H9 (cell line): Measurements from ENCODE around the gene CDYL2. TPM values are rescaled to one million over a fixed set of nuclear protein-coding genes. Genes with fewer than 3 reads are reported as not detected.

ENCODE experiments used
- DNase-seq: peaks from one replicate; pipeline ENCODE4 v3.0.0-alpha.2; 2017
- H2AFZ ChIP-seq: one replicate; pipeline ENCODE4 v1.6.1; 2013; ENCODE audit warnings: mild to moderate bottlenecking, low read length, control low read depth, moderate library complexity
- H2AK5ac ChIP-seq: 2 replicates; pipeline ENCODE4 v1.6.1; 2013; ENCODE audit warnings: low read length, control low read depth, mixed read lengths; ENCODE audit not compliant: insufficient read length
- H2BK120ac ChIP-seq: one replicate; pipeline ENCODE4 v1.6.1; 2013; ENCODE audit warnings: low read depth, mild to moderate bottlenecking, low read length, control low read depth, inconsistent platforms; ENCODE audit not compliant: poor library complexity, severe bottlenecking
- H2BK12ac ChIP-seq: 2 replicates; pipeline ENCODE4 v1.6.1; 2013; ENCODE audit warnings: low read length, control low read depth, mixed read lengths, low read depth; ENCODE audit not compliant: insufficient read length
- H2BK15ac ChIP-seq: 2 replicates; pipeline ENCODE4 v1.6.1; 2013; ENCODE audit warnings: low read depth, low read length, control low read depth
- H2BK20ac ChIP-seq: one replicate; pipeline ENCODE4 v1.6.1; 2013; ENCODE audit warnings: low read depth, mild to moderate bottlenecking, low read length, control low read depth, inconsistent platforms; ENCODE audit not compliant: poor library complexity, severe bottlenecking
- H2BK5ac ChIP-seq: 2 replicates; pipeline ENCODE4 v1.6.1; 2013; ENCODE audit warnings: low read length, control low read depth, mixed read lengths; ENCODE audit not compliant: insufficient read length
- H3K14ac ChIP-seq: 2 replicates; pipeline ENCODE4 v1.6.1; 2013; ENCODE audit warnings: low read length, control low read depth; ENCODE audit not compliant: insufficient read depth
- H3K18ac ChIP-seq: 2 replicates; pipeline ENCODE4 v1.6.1; 2013; ENCODE audit warnings: low read depth, mild to moderate bottlenecking, mixed read lengths, low read length, control low read depth; ENCODE audit not compliant: insufficient read length
- H3K23ac ChIP-seq: 2 replicates; pipeline ENCODE4 v1.6.1; 2013; ENCODE audit warnings: low read length, control low read depth, mixed read lengths, low read depth; ENCODE audit not compliant: insufficient read length
- H3K23me2 ChIP-seq: 2 replicates; pipeline ENCODE4 v1.6.1; 2013; ENCODE audit warnings: low read depth, mild to moderate bottlenecking, mixed read lengths, low read length, control low read depth; ENCODE audit not compliant: insufficient read length, poor library complexity, severe bottlenecking
- H3K27ac ChIP-seq: 2 replicates; pipeline ENCODE4 v1.5.1; 2013; ENCODE audit warnings: low read length, control low read depth, mixed read lengths, low read depth; ENCODE audit not compliant: insufficient read length
- H3K27me3 ChIP-seq: 2 replicates; pipeline ENCODE4 v1.6.1; 2013; ENCODE audit warnings: low read length, control low read depth, inconsistent platforms; ENCODE audit not compliant: insufficient read depth
- H3K4ac ChIP-seq: 2 replicates; pipeline ENCODE4 v1.6.1; 2013; ENCODE audit warnings: low read depth, mild to moderate bottlenecking, control low read depth, inconsistent platforms, low read length, moderate library complexity
- H3K4me1 ChIP-seq: 2 replicates; pipeline ENCODE4 v1.6.1; 2013; ENCODE audit warnings: low read length, control low read depth, inconsistent platforms; ENCODE audit not compliant: insufficient read depth
- H3K4me2 ChIP-seq: 2 replicates; pipeline ENCODE4 v1.6.1; 2013; ENCODE audit warnings: low read length, control low read depth, mixed read lengths; ENCODE audit not compliant: insufficient read length, insufficient read depth
- H3K56ac ChIP-seq: 2 replicates; pipeline ENCODE4 v1.6.1; 2013; ENCODE audit warnings: low read depth, mild to moderate bottlenecking, mixed read lengths, low read length, control low read depth; ENCODE audit not compliant: insufficient read length
- H3K79me1 ChIP-seq: 2 replicates; pipeline ENCODE4 v1.6.1; 2013; ENCODE audit warnings: low read depth, mild to moderate bottlenecking, moderate library complexity, low read length, control low read depth, inconsistent platforms; ENCODE audit not compliant: insufficient read depth, poor library complexity, severe bottlenecking
- H3K79me2 ChIP-seq: 2 replicates; pipeline ENCODE4 v1.6.1; 2013; ENCODE audit warnings: low read length, control low read depth, inconsistent platforms; ENCODE audit not compliant: insufficient read depth
- H3K9ac ChIP-seq: 2 replicates; pipeline ENCODE4 v1.6.1; 2013; ENCODE audit warnings: low read length, control low read depth, mixed read lengths; ENCODE audit not compliant: insufficient read length; ENCODE audit errors: extremely low read depth
- H3K9me3 ChIP-seq: one replicate; pipeline ENCODE4 v1.6.1; 2013; ENCODE audit warnings: low read depth, low read length, inconsistent platforms; ENCODE audit not compliant: control insufficient read depth
- H3T11ph ChIP-seq: one replicate; pipeline ENCODE4 v1.6.1; 2013; ENCODE audit warnings: mild to moderate bottlenecking, low read length, control low read depth, inconsistent platforms
- H4K20me1 ChIP-seq: one replicate; pipeline ENCODE4 v1.6.1; 2013; ENCODE audit not compliant: control insufficient read depth, insufficient read length, insufficient read depth
- H4K5ac ChIP-seq: 2 replicates; pipeline ENCODE4 v1.6.1; 2013; ENCODE audit warnings: low read depth, mild to moderate bottlenecking, mixed read lengths, low read length, control low read depth; ENCODE audit not compliant: insufficient read length
- H4K8ac ChIP-seq: replicated peaks from 2 replicates; pipeline ENCODE4 v1.6.1; 2013; ENCODE audit warnings: low read length, control low read depth, mixed read lengths, low read depth; ENCODE audit not compliant: insufficient read length
- H4K91ac ChIP-seq: 2 replicates; pipeline ENCODE4 v1.6.1; 2013; ENCODE audit warnings: low read depth, mild to moderate bottlenecking, moderate library complexity, mixed read lengths, low read length, control low read depth; ENCODE audit not compliant: insufficient read length
- H3K27ac Mint-ChIP-seq, 3 experiments: 2 replicates in 2 of 3; 3 replicates in 1 of 3; pipeline ENCODE4 v1.8.0; 2020 to 2021; ENCODE audit warnings: mixed read lengths in 3 of 3, mild to moderate bottlenecking in 1 of 3, moderate library complexity in 1 of 3
- H3K27me3 Mint-ChIP-seq: 2 replicates; pipeline ENCODE4 v1.8.0; 2021; ENCODE audit warnings: low read depth, mild to moderate bottlenecking, moderate library complexity, mixed read lengths
- H3K36me3 Mint-ChIP-seq, 3 experiments: 2 replicates in 2 of 3; 3 replicates in 1 of 3; pipeline ENCODE4 v1.8.0; 2020 to 2021; ENCODE audit warnings: low read depth in 3 of 3, mixed read lengths in 3 of 3; ENCODE audit not compliant: insufficient read depth in 1 of 3
- H3K4me1 Mint-ChIP-seq, 2 experiments: 2 replicates each; pipeline ENCODE4 v1.8.0; 2020; ENCODE audit warnings: mixed read lengths in 2 of 2
- H3K4me3 Mint-ChIP-seq, 2 experiments: 2 replicates in 1 of 2; 3 replicates in 1 of 2; pipeline ENCODE4 v1.8.0; 2020 to 2021; ENCODE audit warnings: mild to moderate bottlenecking in 2 of 2, mixed read lengths in 2 of 2, moderate library complexity in 1 of 2
- H3K9me3 Mint-ChIP-seq, 2 experiments: 2 replicates in 1 of 2; 3 replicates in 1 of 2; pipeline ENCODE4 v1.8.0; 2020; ENCODE audit warnings: mild to moderate bottlenecking in 2 of 2, mixed read lengths in 2 of 2, moderate library complexity in 1 of 2
- CTCF ChIP-seq: fragments of 200-600 bp; sonication (generic); conservative IDR thresholded peaks from 3 replicates; pipeline ENCODE4 v1.8.0; 2021; ENCODE audit warnings: antibody characterized with exemption, mild to moderate bottlenecking
- WGBS: extraction: QIAGEN DNeasy Blood & Tissue Kit; methylation state at CpG from one replicate; pipeline ENCODE4 v1.1.7; 2013; ENCODE audit warnings: missing lambda C conversion rate, low lambda C conversion rate, mixed read lengths; ENCODE audit not compliant: insufficient read length; ENCODE audit errors: extremely low coverage; 5-methylcytosine and 5-hydroxymethylcytosine counted together
- total RNA-seq: library from RNA; stranded (reverse); gene quantifications from 2 replicates; pipeline ENCODE4 v1.2.1, GENCODE V29; 2021

The CDYL2 gene
- total RNA-seq, 1 experiment from 2014 or later = 4.2 TPM

- Histone ChIP-seq H3K23me2 (no peaks in the 10 kb centered on the region), H4K91ac (no peak overlapping the region)
Observed at GRCh38 chr16:80744856-80745255, 59.5 kb downstream of the CDYL2 start.

More at GRCh38 chr16:80744856-80745255, 59.5 kb downstream of the CDYL2 start:
- no peak overlapping the region for H3K9ac ChIP-seq
- H2BK12ac ChIP-seq = no peak overlapping the region
- no peaks in the 10 kb centered on the region for H3K79me1 ChIP-seq
- H2AFZ ChIP-seq = no peak overlapping the region
- no peak overlapping the region for H2BK15ac ChIP-seq
- H4K8ac ChIP-seq = no peak overlapping the region
- H2BK120ac ChIP-seq = no peak overlapping the region
- H3K79me2 ChIP-seq = no peaks in the 10 kb centered on the region
- no peak for DNase-seq
- H4K20me1 ChIP-seq = no peaks in the 10 kb centered on the region
- no peak overlapping the region for H3K27ac Mint-ChIP-seq
- H3K36me3 Mint-ChIP-seq = no peaks in the 10 kb centered on the region
- H4K5ac ChIP-seq = no peak overlapping the region
- H3K4ac ChIP-seq = no peak overlapping the region
- H3T11ph ChIP-seq = no peak overlapping the region
- no peaks in the 10 kb centered on the region for H3K9me3 ChIP-seq
- no peaks in the 10 kb centered on the region; a peak in 1 of 4 replicates for H3K4me1 Mint-ChIP-seq
- H3K4me2 ChIP-seq = no peak overlapping the region
- no peak overlapping the region for H3K27ac ChIP-seq
- TF ChIP-seq CTCF = no peak
- H3K18ac ChIP-seq = no peak overlapping the region
- no peak overlapping the region for H2BK20ac ChIP-seq
- no peak overlapping the region for H2BK5ac ChIP-seq
- H3K27me3 ChIP-seq = no peaks in the 10 kb centered on the region
- H3K23ac ChIP-seq = no peak overlapping the region
- no peak overlapping the region for H2AK5ac ChIP-seq
- WGBS = no CpG with 5 or more reads among the region's 4 CpGs
- H3K4me3 Mint-ChIP-seq = no peak overlapping the region
- no peaks in the 10 kb centered on the region for H3K27me3 Mint-ChIP-seq
- peaks cover 8 to 11% of the 10 kb centered on the region in 2 experiments; a peak in 4 of 5 replicates for H3K9me3 Mint-ChIP-seq
- no peak overlapping the region for H3K56ac ChIP-seq
- no peak overlapping the region for H3K14ac ChIP-seq
- no peaks in the 10 kb centered on the region for H3K4me1 ChIP-seq
